H4 (cell line): Measurements from ENCODE around the gene SELP. TPM values are rescaled to one million over a fixed set of nuclear protein-coding genes. Genes with fewer than 3 reads are reported as not detected.

Experiments used
- DNase-seq: peaks from one replicate; pipeline ENCODE4 v3.0.0-alpha.2; 2015; ENCODE audit warnings: low spot score
- total RNA-seq: library from RNA; depleted of rRNA; stranded (reverse); fragments of >200 nt; shearing (Covaris generic); gene quantifications from 2 replicates; pipeline ENCODE4 v1.2.3, GENCODE V29; 2014

SELP gene
- total RNA-seq, 1 experiment from 2014 or later, result 0.37 TPM

- DNase-seq, result no peak
These were observed 53.5 kb downstream of the SELP start for GRCh38 chr1:169576241-169576934.

- DNase-seq, result no peak
These were observed 55.6 kb downstream of the SELP start for GRCh38 chr1:169574336-169574735.

- no peak for DNase-seq
These were observed 57.7 kb downstream of the SELP start for GRCh38 chr1:169572187-169572586.

- DNase-seq, result no peak
These were observed 58.5 kb downstream of the SELP start for GRCh38 chr1:169571450-169571849.

DNA sequence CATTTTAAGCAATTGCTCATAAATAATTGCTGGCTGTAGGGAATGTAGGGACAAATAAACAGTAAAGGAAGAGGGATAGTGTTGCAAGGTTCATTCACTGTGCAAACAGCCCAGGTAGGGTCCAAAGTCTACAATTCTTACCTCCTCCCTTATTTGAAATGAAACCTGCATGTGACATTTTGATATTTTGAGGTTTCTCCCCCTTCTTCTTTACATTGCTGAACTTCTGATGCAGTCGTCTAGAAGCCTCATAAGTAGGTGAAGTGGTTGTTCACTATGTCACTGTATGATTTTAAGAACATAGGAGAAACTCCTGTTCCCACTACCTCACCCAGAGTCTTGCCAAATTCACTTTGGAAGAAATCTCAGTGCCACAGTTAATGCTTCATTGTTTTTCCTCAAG lies 59.8 kb downstream of the SELP start:
- DNase-seq, result no peak

DNA sequence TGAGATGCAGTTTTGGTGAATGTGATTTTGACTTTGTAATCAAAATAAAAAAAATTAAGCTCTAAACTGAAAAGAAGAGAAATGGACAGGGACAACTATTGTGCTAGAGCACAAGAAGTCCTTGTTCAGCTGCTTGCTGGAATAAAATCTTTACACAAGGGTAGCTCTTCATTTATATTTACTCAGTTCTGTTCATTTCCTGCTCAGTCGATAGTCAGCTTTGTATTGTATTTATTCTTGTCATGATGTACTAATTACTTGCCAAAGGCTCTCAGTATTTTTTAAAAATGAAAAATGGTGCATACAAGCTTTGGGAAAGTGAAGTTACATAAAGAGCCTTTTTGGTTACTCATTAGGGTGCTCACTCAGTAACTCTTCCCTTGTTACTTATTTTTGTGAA lies 61.4 kb downstream of the SELP start:
- no peak for DNase-seq

- DNase-seq, result no peak
These were observed 64.3 kb downstream of the SELP start for GRCh38 chr1:169565335-169566271.

GRCh38 chr1:169563650-169564049 lies 66.3 kb downstream of the SELP start:
- no peak for DNase-seq

- no peak for DNase-seq
These were observed 66.8 kb downstream of the SELP start for GRCh38 chr1:169563019-169563615.

GRCh38 chr1:169561692-169562091 lies 68.2 kb downstream of the SELP start:
- no peak for DNase-seq

- no peak for DNase-seq
These were observed 72.8 kb downstream of the SELP start for GRCh38 chr1:169557131-169557530.

GRCh38 chr1:169550294-169550693 lies 79.6 kb downstream of the SELP start:
- DNase-seq, result peak; percentile 53

DNA sequence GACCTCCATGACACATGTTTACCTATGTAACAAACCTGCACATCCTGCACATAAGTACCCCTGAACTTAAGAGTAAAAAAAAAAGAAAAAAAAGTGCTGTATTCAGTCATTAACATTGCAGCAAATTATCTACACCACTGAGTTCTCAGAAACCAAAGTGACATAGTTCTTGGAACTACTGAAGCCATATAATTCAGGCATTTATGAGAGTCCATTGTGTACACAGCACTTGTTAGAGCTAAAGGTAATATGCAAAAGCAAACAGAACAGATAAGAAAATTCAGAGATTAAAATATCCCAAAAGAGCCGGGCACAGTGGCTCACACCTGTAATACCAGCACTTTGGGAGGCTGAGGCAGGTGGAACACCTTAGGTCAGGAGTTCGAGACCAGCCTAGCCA lies 81.6 kb downstream of the SELP start:
- DNase-seq, result no peak

- peak; percentile 74 for DNase-seq
These were observed 83.6 kb downstream of the SELP start for GRCh38 chr1:169546087-169546995.

- DNase-seq, result no peak
These were observed 84.5 kb downstream of the SELP start for GRCh38 chr1:169545472-169545871.

DNA sequence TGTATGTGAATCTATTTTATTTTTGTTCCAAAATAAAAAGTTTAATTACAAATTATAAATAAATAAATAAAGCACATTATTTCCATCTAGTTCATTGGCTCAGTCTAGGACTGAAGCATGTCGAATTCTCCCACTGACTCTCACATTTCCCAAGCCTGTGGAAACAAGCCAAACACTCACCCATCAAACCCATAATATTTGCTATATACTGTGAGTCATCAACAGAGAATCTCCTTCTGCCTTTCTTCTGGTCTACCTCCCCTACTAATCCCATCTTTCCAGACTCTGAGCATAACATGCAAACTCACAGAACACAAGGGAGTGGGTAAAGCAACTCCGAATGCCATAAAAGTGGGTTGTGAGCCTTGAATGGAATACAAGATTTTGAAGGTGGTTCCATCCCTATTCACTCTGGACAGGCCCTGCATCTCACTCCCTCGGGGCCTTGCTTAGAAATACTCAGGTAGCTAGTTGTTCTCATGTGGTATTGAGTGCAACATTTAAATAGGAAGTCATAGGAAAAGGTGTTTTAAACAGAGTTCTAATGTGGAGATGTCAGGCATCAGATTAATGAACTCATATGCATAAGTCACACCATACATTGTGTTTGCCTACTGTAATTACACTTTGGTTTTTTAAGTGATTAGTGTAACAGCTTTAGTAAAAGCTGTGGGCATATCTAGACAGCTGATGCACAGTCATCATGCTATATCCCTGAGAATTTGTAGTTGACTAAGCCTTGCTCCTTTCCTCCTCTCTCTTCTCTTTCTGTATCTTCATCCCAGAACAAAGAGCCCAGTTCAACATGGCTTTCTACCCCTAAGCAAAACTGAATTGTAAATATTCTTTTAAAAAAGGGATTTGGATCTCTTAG lies 90.7 kb downstream of the SELP start:
- peak; percentile 83 for DNase-seq
